HCT116 (cell line): ENCODE data around the gene NANOS1. TPM values are rescaled to one million over a fixed set of nuclear protein-coding genes. Genes with fewer than 3 reads are reported as not detected.

Experiments used
- ATAC-seq: fragments of 200-7000 bp; cut with Tn5 transposase; 2 replicates; pipeline ENCODE4 v1.9.1; 2020; ENCODE audit warnings: mild to moderate bottlenecking, moderate library complexity
- BruUV-seq: library from RNA; stranded (reverse); fragments of 400-500 nt; replicated peaks from 2 replicates; lab custom pipeline; 2021; lab: Mats Ljungman, UMichigan
- CTCF ChIA-PET: fragments of 300-600 bp; sonication (Branson Sonifier 250); formaldehyde crosslinking; loops from one replicate; lab custom pipeline; 2021; ENCODE audit warnings: antibody characterized with exemption; lab: Charles Lee
- POLR2A ChIA-PET: fragments of 300-600, 350-600 bp; sonication (Branson Sonifier 250); formaldehyde crosslinking; loops from one replicate; lab custom pipeline; 2021; ENCODE audit warnings: antibody characterized with exemption; lab: Charles Lee
- RAD21 ChIA-PET, 2 experiments: fragments of 300-600 bp; sonication (Branson Sonifier 250); formaldehyde crosslinking; loops; one replicate each; lab custom pipeline; 2023; ENCODE audit warnings: low total read pairs in 2 of 2; ENCODE audit not compliant: uncharacterized antibody in 2 of 2, unreplicated experiment in 2 of 2, low non-redundant PET in 1 of 2; lab: Charles Lee
- DNase-seq: peaks from one replicate; pipeline ENCODE4 v3.0.0-alpha.2; 2010; ENCODE audit warnings: low read depth, low spot score
- H2AFZ ChIP-seq: fragments of 200-600 bp; shearing (Covaris generic), sonication (generic); 2 replicates; pipeline ENCODE4 v1.6.1; 2017; ENCODE audit warnings: low read depth, mixed run types, mixed read lengths, antibody characterized with exemption, low read length; ENCODE audit not compliant: poor library complexity, severe bottlenecking
- H3K27ac ChIP-seq: 2 replicates; pipeline ENCODE4 v1.5.1; 2012; ENCODE audit warnings: low read depth, low read length
- H3K27me3 ChIP-seq: fragments of 200-600 bp; sonication (generic); 2 replicates; pipeline ENCODE4 v1.6.1; 2016; ENCODE audit warnings: mixed run types, low read length, mixed read lengths; ENCODE audit not compliant: insufficient read depth
- H3K36me3 ChIP-seq, 2 experiments: fragments of 200-500 bp in 1 of 2; fragments of 200-600 bp in 1 of 2; sonication (Bioruptor generic) in 1 of 2; sonication (generic) in 1 of 2; 2 replicates each; pipeline versions ENCODE4 v1.5.1 to v1.6.1; 2014 to 2016; ENCODE audit warnings: low read length in 2 of 2, inconsistent platforms in 1 of 2, mixed read lengths in 1 of 2, mixed run types in 1 of 2; ENCODE audit not compliant: insufficient read depth in 2 of 2, control insufficient read depth in 1 of 2
- H3K4me1 ChIP-seq, 2 experiments: fragments of 200-600 bp in 1 of 2; sonication (generic) in 1 of 2; 2 replicates each; pipeline versions ENCODE4 v1.5.1 to v1.6.1; 2012 to 2017; ENCODE audit warnings: low read length in 2 of 2, inconsistent platforms in 1 of 2, mild to moderate bottlenecking in 1 of 2, mixed read lengths in 1 of 2, mixed run types in 1 of 2, moderate library complexity in 1 of 2; ENCODE audit not compliant: insufficient read depth in 2 of 2, control insufficient read depth in 1 of 2
- H3K4me2 ChIP-seq: fragments of 200-600 bp; sonication (generic); 2 replicates; pipeline ENCODE4 v1.6.1; 2017; ENCODE audit warnings: mixed run types, low read length, mixed read lengths
- H3K4me3 ChIP-seq, 2 experiments: fragments of 200-600 bp in 1 of 2; sonication (generic) in 1 of 2; replicated peaks in 1 of 2; 2 replicates each; pipeline ENCODE4 v1.5.1; 2011 to 2016; ENCODE audit warnings: low read length in 2 of 2, control low read depth in 1 of 2, low read depth in 1 of 2, mild to moderate bottlenecking in 1 of 2, mixed read lengths in 1 of 2, mixed run types in 1 of 2
- H3K79me2 ChIP-seq: fragments of 200-600 bp; sonication (generic); 2 replicates; pipeline ENCODE4 v1.6.1; 2017; ENCODE audit warnings: mild to moderate bottlenecking, mixed run types, low read length, moderate library complexity, mixed read lengths; ENCODE audit not compliant: insufficient read depth
- H3K9ac ChIP-seq: fragments of 200-600 bp; sonication (generic); 2 replicates; pipeline ENCODE4 v1.6.1; 2016; ENCODE audit warnings: low read length, mixed read lengths
- H3K9me2 ChIP-seq: fragments of 200-600 bp; sonication (generic), shearing (Covaris generic); 2 replicates; pipeline ENCODE4 v1.6.1; 2017; ENCODE audit warnings: mixed run types, mild to moderate bottlenecking, moderate library complexity; ENCODE audit not compliant: insufficient read depth
- H3K9me3 ChIP-seq, 2 experiments: fragments of 200-500 bp in 1 of 2; fragments of 200-600 bp in 1 of 2; sonication (Bioruptor generic) in 1 of 2; sonication (generic) in 1 of 2; 2 replicates each; pipeline ENCODE4 v1.6.1; 2014 to 2017; ENCODE audit warnings: low read length in 2 of 2, mixed read lengths in 2 of 2, inconsistent platforms in 1 of 2, low read depth in 1 of 2, mild to moderate bottlenecking in 1 of 2, mixed run types in 1 of 2, moderate library complexity in 1 of 2; ENCODE audit not compliant: control insufficient read depth in 1 of 2, insufficient read depth in 1 of 2
- H4K20me1 ChIP-seq: fragments of 200-600 bp; sonication (generic), shearing (Covaris generic); 2 replicates; pipeline ENCODE4 v1.6.1; 2017; ENCODE audit warnings: mixed run types, mild to moderate bottlenecking, moderate library complexity; ENCODE audit not compliant: insufficient read depth
- ATF3 ChIP-seq: IDR thresholded peaks from 2 replicates; pipeline ENCODE4 v1.6.1; 2012
- CBX3 ChIP-seq: IDR thresholded peaks from 2 replicates; pipeline ENCODE4 v1.6.1; 2012; ENCODE audit warnings: low read depth
- CEBPB ChIP-seq: IDR thresholded peaks from 2 replicates; pipeline ENCODE4 v1.6.1; 2012; ENCODE audit warnings: low read depth
- EGR1 ChIP-seq: IDR thresholded peaks from 2 replicates; pipeline ENCODE4 v1.6.1; 2012; ENCODE audit warnings: low read depth
- EZH2 ChIP-seq: fragments of 200-600 bp; sonication (generic); IDR thresholded peaks from 2 replicates; pipeline ENCODE4 v1.6.1; 2017; ENCODE audit warnings: antibody characterized with exemption, mixed run types
- EZH2phosphoT487 ChIP-seq: fragments of 200-600 bp; IDR thresholded peaks from 2 replicates; pipeline ENCODE4 v1.6.1; 2018; ENCODE audit warnings: antibody characterized with exemption, borderline replicate concordance
- JUND ChIP-seq: IDR thresholded peaks from 2 replicates; pipeline ENCODE4 v1.6.1; 2012
- POLR2A ChIP-seq: IDR thresholded peaks from 2 replicates; pipeline ENCODE4 v1.7.0; 2011; ENCODE audit warnings: borderline replicate concordance; ENCODE audit not compliant: insufficient read depth, insufficient read length; ENCODE audit errors: extremely low read depth
- POLR2AphosphoS5 ChIP-seq: IDR thresholded peaks from 2 replicates; pipeline ENCODE4 v1.6.1; 2011; ENCODE audit warnings: mild to moderate bottlenecking, low read depth, low read length, moderate library complexity
- RAD21 ChIP-seq: IDR thresholded peaks from 2 replicates; pipeline ENCODE4 v1.6.1; 2012; ENCODE audit warnings: low read depth, mild to moderate bottlenecking
- REST ChIP-seq: IDR thresholded peaks from 2 replicates; pipeline ENCODE4 v1.6.1; 2012; ENCODE audit warnings: low read depth
- SIN3A ChIP-seq: IDR thresholded peaks from 2 replicates; pipeline ENCODE4 v1.6.1; 2012; ENCODE audit warnings: low read depth
- SP1 ChIP-seq: IDR thresholded peaks from 2 replicates; pipeline ENCODE4 v1.6.1; 2012; ENCODE audit warnings: low read depth
- TCF7L2 ChIP-seq: IDR thresholded peaks from 2 replicates; pipeline ENCODE4 v1.7.0; 2011; ENCODE audit warnings: borderline replicate concordance, inconsistent platforms; ENCODE audit not compliant: insufficient read depth, insufficient read length; ENCODE audit errors: extremely low read depth
- YY1 ChIP-seq: IDR thresholded peaks from 2 replicates; pipeline ENCODE4 v1.6.1; 2011; ENCODE audit warnings: low read length, low read depth, moderate library complexity, mild to moderate bottlenecking; ENCODE audit not compliant: insufficient replicate concordance; ENCODE audit errors: extremely low read depth
- ZBTB33 ChIP-seq: IDR thresholded peaks from 2 replicates; pipeline ENCODE4 v1.6.1; 2011; ENCODE audit warnings: mild to moderate bottlenecking, low read length, moderate library complexity; ENCODE audit not compliant: insufficient replicate concordance; ENCODE audit errors: extremely low read depth
- ZFX ChIP-seq: fragments of 450-650 bp; IDR thresholded peaks from 2 replicates; pipeline ENCODE4 v1.6.1; 2017
- intact Hi-C: fragments of 100-400 bp; cut with micrococcal nuclease; formaldehyde crosslinking; loops from 2 replicates; pipeline ENCODE4 v1.10.0; 2022
- total RNA-seq: library from RNA; stranded (reverse); gene quantifications from one replicate; pipeline ENCODE4 v1.2.1, GENCODE V29; 2021; ENCODE audit not compliant: unreplicated experiment
- TF ChIP-seq, protein P1 (sequence below): IDR thresholded peaks from 2 replicates; pipeline ENCODE4 v1.6.1; 2012
- TF ChIP-seq, protein P2 (sequence below), 3 experiments: fragments of 200-600 bp in 1 of 3; sonication (generic) in 1 of 3; IDR thresholded peaks in 2 of 3; conservative IDR thresholded peaks in 1 of 3; 2 replicates each; pipeline ENCODE4 v1.5.1; 2012 to 2017; ENCODE audit warnings: low read depth in 2 of 3, low read length in 2 of 3, antibody characterized with exemption in 1 of 3, borderline replicate concordance in 1 of 3, control low read depth in 1 of 3, mild to moderate bottlenecking in 1 of 3, mixed read lengths in 1 of 3, mixed run types in 1 of 3, moderate library complexity in 1 of 3; ENCODE audit not compliant: insufficient read depth in 1 of 3

Gene NANOS1
- total RNA-seq, 1 experiment from 2014 or later = 1.5 TPM

DNA sequence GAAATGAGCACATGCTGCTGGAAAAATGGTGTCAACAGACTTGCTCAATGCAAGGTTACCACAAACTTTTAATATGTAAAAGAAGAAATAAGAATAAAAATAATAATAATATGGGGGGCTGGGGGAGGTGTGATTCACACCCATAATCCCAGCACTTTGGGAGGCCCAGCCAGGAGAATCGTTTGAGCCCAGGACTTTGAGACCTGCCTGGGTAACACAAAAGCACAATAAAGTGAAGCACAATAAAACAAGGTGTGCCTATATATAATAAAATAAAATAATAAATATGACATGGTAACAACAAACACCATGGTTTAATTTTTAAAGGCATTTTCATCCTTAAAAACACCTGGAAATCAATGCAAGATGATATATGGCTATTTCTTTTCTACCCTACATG is 26.0 kb downstream of the NANOS1 start:
- POLR2A ChIA-PET = no interaction called here
- Histone ChIP-seq H3K9ac (no peak overlapping the region), H3K4me3 (no peak overlapping the region), H3K4me1 (no peaks in the 10 kb centered on the region), H3K27me3 (no peaks in the 10 kb centered on the region), H4K20me1 (peaks cover 46% of the 10 kb centered on the region; the same call in 1 of the 2 replicates), H3K4me2 (no peak overlapping the region), H3K79me2 (peaks cover 100% of the 10 kb centered on the region), H3K9me2 (no peaks in the 10 kb centered on the region), H3K9me3 (no peaks in the 10 kb centered on the region), H2AFZ (no peak overlapping the region), H3K27ac (no peak overlapping the region), H3K36me3 (peaks cover 92 to 93% of the 10 kb centered on the region in 2 experiments)
- RAD21 ChIA-PET = no interaction called here
- ATAC-seq (no peak), DNase-seq (no peak)
- BruUV-seq = no TSS peak
- CTCF ChIA-PET = no interaction called here
- TF ChIP-seq CEBPB (no peak), CBX3 (no peak), REST (no peak), EGR1 (no peak), RAD21 (no peak), ATF3 (no peak), ZFX (no peak), TCF7L2 (no peak), EZH2phosphoT487 (no peak), POLR2A (no peak), SIN3A (no peak), POLR2AphosphoS5 (no peak), EZH2 (no peak), YY1 (no peak), JUND (no peak), SP1 (no peak), ZBTB33 (no peak)
- TF ChIP-seq, protein P1, sequence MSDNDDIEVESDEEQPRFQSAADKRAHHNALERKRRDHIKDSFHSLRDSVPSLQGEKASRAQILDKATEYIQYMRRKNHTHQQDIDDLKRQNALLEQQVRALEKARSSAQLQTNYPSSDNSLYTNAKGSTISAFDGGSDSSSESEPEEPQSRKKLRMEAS = no peak
- TF ChIP-seq, protein P2, sequence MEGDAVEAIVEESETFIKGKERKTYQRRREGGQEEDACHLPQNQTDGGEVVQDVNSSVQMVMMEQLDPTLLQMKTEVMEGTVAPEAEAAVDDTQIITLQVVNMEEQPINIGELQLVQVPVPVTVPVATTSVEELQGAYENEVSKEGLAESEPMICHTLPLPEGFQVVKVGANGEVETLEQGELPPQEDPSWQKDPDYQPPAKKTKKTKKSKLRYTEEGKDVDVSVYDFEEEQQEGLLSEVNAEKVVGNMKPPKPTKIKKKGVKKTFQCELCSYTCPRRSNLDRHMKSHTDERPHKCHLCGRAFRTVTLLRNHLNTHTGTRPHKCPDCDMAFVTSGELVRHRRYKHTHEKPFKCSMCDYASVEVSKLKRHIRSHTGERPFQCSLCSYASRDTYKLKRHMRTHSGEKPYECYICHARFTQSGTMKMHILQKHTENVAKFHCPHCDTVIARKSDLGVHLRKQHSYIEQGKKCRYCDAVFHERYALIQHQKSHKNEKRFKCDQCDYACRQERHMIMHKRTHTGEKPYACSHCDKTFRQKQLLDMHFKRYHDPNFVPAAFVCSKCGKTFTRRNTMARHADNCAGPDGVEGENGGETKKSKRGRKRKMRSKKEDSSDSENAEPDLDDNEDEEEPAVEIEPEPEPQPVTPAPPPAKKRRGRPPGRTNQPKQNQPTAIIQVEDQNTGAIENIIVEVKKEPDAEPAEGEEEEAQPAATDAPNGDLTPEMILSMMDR (IDR thresholded peaks at IDR 0.05 in 2 of 3, conservative IDR thresholded peaks at IDR 0.05 in 1 of 3; ENCODE audit: borderline replicate concordance in 1 of 3, insufficient read depth in 1 of 3, low read depth in 2 of 3, low read length in 2 of 3) = no peak
- intact Hi-C loops = no loop called here
